WERI-Rb-1 (cell line): ENCODE results near the gene MRTFB.

Source experiments
- DNase-seq: peaks from one replicate; pipeline ENCODE4 v3.0.0-alpha.2; 2020
- H3K27ac ChIP-seq: fragments of 250-450 bp; sonication (Bioruptor Pico); 2 replicates; pipeline ENCODE4 v1.5.1; 2020; ENCODE audit warnings: mild to moderate bottlenecking, moderate library complexity
- H3K27me3 ChIP-seq: fragments of 250-450 bp; sonication (Bioruptor Pico); 2 replicates; pipeline ENCODE4 v1.5.1; 2021; ENCODE audit warnings: mild to moderate bottlenecking, low read depth, moderate library complexity; ENCODE audit not compliant: insufficient read depth, severe bottlenecking
- H3K36me3 ChIP-seq: fragments of 250-450 bp; sonication (Bioruptor Pico); 2 replicates; pipeline ENCODE4 v1.5.1; 2020; ENCODE audit warnings: mild to moderate bottlenecking, moderate library complexity
- H3K4me3 ChIP-seq: 2 replicates; pipeline ENCODE4 v1.5.1; 2011; ENCODE audit warnings: low read depth, mild to moderate bottlenecking, control low read depth, low read length
- H3K9me3 ChIP-seq: fragments of 250-450 bp; sonication (Bioruptor Pico); 2 replicates; pipeline ENCODE4 v1.5.1; 2021; ENCODE audit warnings: mild to moderate bottlenecking, moderate library complexity; ENCODE audit not compliant: severe bottlenecking
- TF ChIP-seq, protein P1 (sequence below): IDR thresholded peaks from 2 replicates; pipeline ENCODE4 v1.5.1; 2011; ENCODE audit warnings: low read depth, mild to moderate bottlenecking, control low read depth, inconsistent platforms, low read length

MRTFB gene

DNA sequence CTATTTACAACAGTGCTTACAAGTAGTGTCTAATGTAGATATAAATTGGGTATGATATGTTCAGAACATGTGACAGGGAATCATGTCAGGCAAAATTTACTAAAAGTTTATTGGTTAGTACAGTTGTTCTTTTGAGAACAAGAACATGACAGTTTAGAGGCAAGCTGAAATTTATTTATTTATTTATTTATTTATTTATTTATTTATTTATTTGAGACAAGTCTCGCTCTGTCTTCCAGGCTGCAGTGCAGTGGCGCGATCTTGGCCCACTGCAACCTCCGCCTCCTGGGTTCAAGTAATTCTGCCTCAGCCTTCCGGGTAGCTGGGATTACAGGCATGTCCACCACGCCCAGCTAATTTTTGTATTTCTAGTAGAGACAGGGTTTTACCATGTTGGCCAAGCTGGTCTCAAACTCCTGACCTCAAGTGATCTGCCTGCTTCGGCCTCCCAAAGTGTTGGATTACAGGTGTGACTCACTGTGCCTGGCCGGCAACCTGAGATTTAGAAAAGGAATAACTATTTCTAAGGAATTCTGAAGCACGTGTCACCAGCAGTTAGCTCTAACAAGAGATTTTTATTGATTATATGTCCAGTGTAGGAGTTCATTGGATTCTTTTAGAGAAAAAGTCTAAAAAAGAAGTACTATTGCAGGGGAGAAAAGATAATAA lies 24.9 kb downstream of the MRTFB start:
- TF ChIP-seq, protein P1, sequence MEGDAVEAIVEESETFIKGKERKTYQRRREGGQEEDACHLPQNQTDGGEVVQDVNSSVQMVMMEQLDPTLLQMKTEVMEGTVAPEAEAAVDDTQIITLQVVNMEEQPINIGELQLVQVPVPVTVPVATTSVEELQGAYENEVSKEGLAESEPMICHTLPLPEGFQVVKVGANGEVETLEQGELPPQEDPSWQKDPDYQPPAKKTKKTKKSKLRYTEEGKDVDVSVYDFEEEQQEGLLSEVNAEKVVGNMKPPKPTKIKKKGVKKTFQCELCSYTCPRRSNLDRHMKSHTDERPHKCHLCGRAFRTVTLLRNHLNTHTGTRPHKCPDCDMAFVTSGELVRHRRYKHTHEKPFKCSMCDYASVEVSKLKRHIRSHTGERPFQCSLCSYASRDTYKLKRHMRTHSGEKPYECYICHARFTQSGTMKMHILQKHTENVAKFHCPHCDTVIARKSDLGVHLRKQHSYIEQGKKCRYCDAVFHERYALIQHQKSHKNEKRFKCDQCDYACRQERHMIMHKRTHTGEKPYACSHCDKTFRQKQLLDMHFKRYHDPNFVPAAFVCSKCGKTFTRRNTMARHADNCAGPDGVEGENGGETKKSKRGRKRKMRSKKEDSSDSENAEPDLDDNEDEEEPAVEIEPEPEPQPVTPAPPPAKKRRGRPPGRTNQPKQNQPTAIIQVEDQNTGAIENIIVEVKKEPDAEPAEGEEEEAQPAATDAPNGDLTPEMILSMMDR, result no peak
- H3K36me3 ChIP-seq, result no peaks in the 10 kb centered on the region
- no peaks in the 10 kb centered on the region for H3K27me3 ChIP-seq
- DNase-seq, result no peak
- H3K27ac ChIP-seq, result no peak overlapping the region
- H3K9me3 ChIP-seq, result no peaks in the 10 kb centered on the region
- no peak overlapping the region for H3K4me3 ChIP-seq

DNA sequence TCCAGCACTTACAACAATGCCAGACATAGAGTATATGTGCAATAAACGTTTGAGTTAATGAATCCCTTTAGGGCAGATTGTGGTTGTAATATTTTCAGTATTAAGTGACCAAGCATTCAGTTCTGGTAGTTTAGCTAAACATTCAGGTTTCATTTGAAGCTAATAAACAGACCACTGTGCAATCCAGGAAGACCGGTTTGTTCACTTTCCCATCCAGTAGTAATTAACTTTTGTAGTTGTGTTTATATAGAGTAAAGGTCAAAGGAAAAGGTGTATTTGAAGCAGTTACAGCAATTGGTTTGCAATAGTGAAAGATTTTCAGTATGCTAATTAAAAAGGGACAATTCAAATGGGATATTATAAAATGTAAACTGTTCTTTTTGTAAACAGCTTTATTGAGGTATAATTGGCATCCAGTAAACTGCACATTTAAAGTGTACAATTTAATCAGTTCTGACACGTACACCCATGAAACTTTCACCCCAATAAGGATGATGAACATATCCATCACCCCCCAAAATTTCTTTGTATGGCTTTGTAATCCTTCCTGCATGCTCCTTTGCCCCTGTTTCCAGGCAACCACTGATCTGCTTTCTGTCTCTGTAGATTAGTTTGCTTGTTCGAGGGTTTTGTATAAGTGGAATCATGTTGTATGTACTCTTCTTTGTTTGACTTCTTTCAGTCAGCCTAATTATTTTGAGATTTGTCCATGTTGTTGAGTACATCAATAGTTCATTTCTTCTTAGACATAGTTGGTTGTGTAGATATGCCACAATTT lies 26.3 kb downstream of the MRTFB start:
- Histone ChIP-seq H3K4me3 (no peak overlapping the region), H3K9me3 (no peaks in the 10 kb centered on the region), H3K36me3 (no peaks in the 10 kb centered on the region), H3K27me3 (no peaks in the 10 kb centered on the region), H3K27ac (no peak overlapping the region)
- no peak for DNase-seq
- TF ChIP-seq, protein P1, result no peak

DNA sequence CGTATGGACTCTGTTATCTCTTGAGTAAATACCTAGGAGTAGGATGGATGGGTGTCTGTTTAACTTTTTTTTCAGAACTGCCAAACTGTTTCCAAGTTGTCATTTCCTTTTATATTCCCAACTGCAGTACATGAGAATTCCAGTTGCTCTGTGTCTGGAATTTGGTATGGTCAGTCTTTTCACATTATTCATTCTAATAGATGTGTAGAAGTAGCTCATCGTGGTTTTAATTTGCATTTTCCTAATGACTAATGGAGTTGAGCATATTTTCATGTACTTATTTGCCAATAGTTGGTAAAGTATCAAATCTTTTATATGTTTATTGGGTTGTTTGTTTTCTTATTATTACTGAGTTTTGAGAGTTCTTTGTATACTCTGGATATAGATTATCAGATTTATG lies 27.0 kb downstream of the MRTFB start:
- Histone ChIP-seq H3K9me3 (no peaks in the 10 kb centered on the region), H3K27me3 (no peaks in the 10 kb centered on the region), H3K27ac (no peak overlapping the region), H3K36me3 (no peaks in the 10 kb centered on the region), H3K4me3 (no peak overlapping the region)
- no peak for DNase-seq
- TF ChIP-seq, protein P1, result no peak

DNA sequence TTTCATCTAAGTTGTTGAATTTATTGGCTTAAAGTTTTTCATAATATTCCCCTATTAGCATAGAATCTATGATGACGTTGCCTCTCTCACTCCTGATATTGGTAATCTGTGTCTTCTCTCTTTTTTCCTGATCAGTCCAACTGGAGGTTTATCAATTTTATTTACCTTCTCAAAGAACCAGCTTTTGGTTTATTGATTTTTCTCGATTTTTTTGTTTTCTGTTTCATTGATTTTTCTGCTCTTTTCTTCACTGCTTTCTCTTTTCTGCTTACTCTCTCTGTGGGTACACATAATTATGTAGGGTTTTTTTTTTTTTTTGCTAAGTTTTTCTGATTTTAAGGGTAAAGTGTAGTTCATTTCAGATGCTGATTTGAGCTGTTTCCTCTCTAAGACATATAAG lies 29.7 kb downstream of the MRTFB start:
- H3K27me3 ChIP-seq, result no peaks in the 10 kb centered on the region
- H3K4me3 ChIP-seq, result no peak overlapping the region
- no peak overlapping the region for H3K27ac ChIP-seq
- no peaks in the 10 kb centered on the region for H3K9me3 ChIP-seq
- no peaks in the 10 kb centered on the region for H3K36me3 ChIP-seq
- no peak for DNase-seq
- TF ChIP-seq, protein P1, result no peak

DNA sequence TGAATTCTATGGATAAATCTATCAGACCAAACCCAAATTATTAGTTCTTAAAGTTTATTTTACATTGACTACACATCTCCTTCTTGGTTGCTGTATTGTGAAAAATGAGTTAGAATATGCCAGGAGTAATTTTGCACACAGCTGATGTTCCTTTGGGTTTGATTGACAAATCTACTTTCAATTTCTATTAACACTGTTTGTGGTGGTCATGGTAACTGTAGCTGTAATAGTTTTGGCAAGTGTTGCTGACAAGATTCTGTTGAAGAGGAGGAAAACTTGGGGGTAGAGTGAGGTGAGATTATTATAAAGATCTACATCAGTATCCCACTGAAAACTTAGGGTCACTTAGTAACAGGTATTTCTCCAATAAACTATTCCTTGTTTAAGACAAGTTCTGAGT lies 30.3 kb downstream of the MRTFB start:
- H3K27ac ChIP-seq, result no peak overlapping the region
- no peak for DNase-seq
- TF ChIP-seq, protein P1, result no peak
- H3K4me3 ChIP-seq, result no peak overlapping the region
- H3K36me3 ChIP-seq, result no peaks in the 10 kb centered on the region
- H3K9me3 ChIP-seq, result no peaks in the 10 kb centered on the region
- no peaks in the 10 kb centered on the region for H3K27me3 ChIP-seq
